NCI-H1048 (cell line): ENCODE data around the gene SLCO1B1.

Source experiments
- DNase-seq: peaks from one replicate; lab custom pipeline; 2025; lab: John Stamatoyannopoulos, UW

SLCO1B1 gene

DNA sequence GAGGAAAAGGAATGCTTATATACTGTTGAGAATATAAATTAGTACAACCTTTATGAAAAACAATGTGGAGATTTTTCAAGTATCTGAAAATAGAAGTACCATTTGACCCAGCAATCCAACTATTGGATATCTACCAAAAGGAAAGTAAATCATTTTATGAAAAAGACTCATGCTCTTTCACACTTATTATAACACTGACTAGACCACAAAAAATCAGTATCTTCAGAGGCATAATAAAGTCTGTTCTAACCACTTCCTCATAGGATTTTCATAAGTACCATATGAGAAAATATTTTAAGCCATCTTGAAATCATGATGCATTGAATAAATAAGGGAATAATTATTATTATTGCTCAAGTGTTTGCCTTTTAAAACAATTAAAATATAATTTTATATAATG is 90.8 kb downstream of the SLCO1B1 start:
- no peak for DNase-seq

DNA sequence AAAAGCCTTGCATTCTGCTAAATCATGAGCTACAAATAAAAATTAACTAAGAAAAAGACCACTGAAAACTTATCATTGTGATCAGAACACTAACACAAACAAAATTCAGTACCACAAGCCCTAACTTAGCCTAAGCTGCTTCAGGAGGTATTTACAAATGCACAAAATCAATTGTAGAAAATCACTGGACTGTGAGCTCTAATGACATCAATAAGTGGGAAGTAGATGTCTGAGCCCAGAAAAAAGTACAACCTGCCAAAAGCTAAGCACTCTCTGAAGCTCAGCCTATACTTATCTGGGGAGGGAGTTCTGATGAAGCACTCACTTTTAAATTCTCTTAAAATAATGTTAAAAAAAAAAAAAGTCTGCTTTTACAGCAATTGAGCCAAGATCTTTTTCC is 92.9 kb downstream of the SLCO1B1 start:
- no peak for DNase-seq

DNA sequence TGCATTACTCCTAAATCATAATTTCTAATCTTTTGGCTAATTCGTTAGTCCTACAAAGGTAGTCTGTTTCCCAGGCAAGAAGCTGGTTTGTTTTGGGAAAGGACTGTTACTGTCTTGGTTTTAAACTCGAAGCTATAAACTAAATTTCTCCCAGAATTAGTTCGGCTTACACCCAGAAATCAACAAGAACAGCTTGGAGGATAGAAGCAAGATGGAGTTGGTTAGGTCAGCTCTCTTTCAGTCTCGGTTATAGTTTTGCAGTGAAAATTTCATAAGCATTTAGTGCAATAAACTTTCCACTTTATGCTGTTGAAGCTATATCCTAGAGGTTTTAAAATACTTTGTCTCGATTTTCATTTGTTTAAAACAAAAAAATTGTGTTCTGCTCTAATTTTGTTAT is 103.4 kb downstream of the SLCO1B1 start:
- DNase-seq = no peak

DNA sequence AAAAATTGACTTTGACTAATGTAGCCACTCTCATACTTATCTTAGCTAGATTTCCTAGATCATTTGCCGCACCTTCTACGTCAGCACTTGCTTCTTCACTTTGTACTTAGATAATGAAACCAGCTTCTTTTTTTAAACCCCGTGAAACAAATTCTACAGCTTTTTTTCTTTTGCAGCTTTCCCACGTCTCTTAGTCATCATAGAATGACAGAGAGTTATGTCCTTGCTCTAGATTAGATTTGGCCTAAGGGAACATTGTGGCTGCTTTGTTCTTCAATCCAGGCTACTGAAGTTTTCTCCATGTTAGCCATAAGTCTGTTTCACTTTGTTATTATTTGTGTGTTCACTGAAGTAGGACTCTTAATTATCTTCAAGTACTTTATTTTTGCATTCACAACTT is 108.9 kb downstream of the SLCO1B1 start:
- no peak for DNase-seq

DNA sequence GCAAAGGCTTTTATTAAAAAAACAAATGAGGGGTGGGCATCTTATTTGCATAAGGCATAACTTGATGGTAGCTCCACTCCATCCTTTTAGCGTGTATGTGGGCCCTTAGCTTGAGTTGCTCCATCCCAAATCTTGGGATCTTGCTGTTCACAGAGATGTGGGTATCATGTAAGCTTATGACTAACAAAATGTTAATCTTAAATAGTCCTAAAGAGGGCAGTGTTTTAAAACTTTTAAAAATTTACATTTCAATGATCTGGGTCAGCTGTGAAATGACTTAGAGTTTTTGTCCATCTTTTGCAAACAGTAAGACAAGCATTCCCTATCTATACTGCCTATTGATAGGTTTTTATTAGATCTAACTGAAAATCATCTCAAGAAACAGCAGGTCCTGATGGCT is 117.7 kb downstream of the SLCO1B1 start:
- no peak for DNase-seq

DNA sequence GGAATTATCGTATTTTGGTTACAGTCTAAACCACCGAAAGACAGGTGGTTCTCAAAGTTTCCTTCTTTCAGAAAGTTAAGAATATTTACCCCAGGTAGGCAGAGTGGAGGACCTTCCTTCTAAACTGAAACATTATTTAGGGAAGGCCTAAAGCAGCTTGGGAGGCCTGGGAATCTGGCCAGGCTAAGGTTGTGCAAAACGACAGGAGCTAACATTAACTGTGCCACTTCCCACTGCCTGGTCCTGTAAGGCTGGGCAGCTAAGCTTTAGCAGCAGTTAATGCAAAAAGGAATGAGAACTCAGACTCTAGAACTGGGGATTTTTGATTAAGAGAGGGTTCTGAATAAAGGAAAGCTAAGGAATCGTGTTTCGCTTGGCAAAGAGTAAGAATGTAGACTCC is 121.1 kb downstream of the SLCO1B1 start:
- no peak for DNase-seq

DNA sequence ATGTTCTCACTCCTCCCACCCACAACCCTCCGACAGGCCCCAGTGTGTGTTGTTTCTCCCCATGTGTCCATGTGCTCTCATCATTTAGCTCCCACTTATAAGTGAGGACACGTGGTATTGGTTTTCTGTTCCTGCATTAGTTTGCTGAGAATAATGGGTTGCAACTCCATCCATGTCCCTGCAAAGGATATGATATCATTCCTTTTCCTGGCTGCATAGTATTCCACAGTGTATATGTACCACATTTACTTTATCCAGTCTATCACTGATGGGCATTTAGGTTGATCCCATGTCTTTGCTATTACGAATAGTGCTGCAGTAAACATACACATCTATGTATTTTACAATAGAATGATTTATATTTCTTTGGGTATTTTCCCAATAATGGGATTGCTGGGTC is 126.2 kb downstream of the SLCO1B1 start:
- no peak for DNase-seq

DNA sequence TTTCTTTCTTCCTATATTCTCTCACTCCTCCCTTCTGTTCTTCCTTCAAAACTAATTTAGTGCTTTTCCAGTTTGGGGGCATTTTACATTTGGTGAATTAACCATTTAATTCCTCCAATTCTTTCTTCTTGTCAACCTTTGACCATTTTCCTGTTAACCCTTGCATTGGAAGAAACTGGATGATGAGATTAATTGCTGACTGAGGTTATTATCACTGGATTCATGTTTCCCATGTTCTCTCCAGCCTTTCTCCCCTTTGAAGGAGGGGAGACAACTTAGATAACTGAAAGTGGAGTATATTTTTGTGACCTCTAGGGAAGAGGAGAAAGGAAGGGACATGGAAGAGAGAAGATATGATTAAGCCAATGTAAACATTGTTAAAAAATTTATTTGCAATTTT is 133.2 kb downstream of the SLCO1B1 start:
- DNase-seq = no peak

DNA sequence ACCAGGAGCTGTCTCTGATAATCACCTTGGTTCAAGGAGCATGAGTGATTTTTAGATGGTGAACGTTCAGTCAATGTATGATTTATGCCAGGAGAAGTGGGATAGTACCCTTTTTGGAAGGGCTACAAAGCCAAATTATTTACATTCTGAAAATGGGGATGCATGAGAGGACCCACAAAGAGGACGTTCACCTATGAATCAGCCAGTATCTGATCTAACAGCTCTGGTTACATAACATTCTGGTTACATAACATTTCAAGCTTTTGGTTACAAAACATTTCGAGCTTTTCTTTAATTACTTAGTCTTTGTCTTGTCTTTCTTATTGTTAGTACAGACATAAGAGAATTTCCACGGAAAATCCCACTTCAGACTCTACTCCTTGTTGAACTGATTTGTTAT is 134.9 kb downstream of the SLCO1B1 start:
- no peak for DNase-seq

DNA sequence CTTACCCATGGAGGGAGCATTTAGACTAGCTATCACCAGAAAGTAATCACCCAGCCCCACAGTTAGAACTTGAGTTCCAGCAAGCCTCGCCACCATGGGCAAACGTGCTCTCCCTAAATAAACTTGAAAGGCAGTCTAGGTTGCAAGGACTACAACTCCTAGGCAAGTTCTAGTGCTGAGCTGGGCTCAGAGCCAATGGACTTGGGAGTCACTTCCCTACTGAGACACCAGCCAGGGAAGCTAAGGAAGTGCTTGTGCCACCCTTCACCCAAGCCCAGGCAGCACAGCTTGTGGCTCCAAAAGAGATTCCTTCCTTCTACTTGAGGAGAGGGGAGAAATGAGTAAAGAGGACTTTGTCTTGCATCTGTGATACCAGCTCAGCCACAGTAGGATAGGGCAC is 145.8 kb downstream of the SLCO1B1 start:
- no peak for DNase-seq
